IPS DF 6.9 (cell line): Measurements from ENCODE around the gene LASP1.

Experiments
- DNase-seq: peaks from one replicate; pipeline ENCODE4 v3.0.0-alpha.2; 2013; ENCODE audit warnings: low read depth, low spot score
- H3K27ac ChIP-seq: one replicate; pipeline ENCODE4 v1.5.1; 2013; ENCODE audit warnings: low read length, control low read depth
- H3K27me3 ChIP-seq: 2 replicates; pipeline ENCODE4 v1.6.1; 2013; ENCODE audit warnings: mild to moderate bottlenecking, low read length; ENCODE audit not compliant: control insufficient read depth, insufficient read depth
- H3K36me3 ChIP-seq: 2 replicates; pipeline ENCODE4 v1.6.1; 2013; ENCODE audit warnings: low read length; ENCODE audit not compliant: control insufficient read depth, insufficient read depth
- H3K4me1 ChIP-seq: 2 replicates; pipeline ENCODE4 v1.6.1; 2013; ENCODE audit warnings: low read length; ENCODE audit not compliant: control insufficient read depth, insufficient read depth
- H3K4me3 ChIP-seq: 2 replicates; pipeline ENCODE4 v1.5.1; 2013; ENCODE audit warnings: mild to moderate bottlenecking, low read length
- H3K9me3 ChIP-seq: 2 replicates; pipeline ENCODE4 v1.6.1; 2013; ENCODE audit warnings: low read length, inconsistent platforms; ENCODE audit not compliant: control insufficient read depth, insufficient read depth
- WGBS: extraction: QIAGEN DNeasy Blood & Tissue Kit; methylation state at CpG from one replicate; pipeline ENCODE4 v1.1.7; 2013; ENCODE audit warnings: mixed read lengths, missing lambda C conversion rate; ENCODE audit not compliant: insufficient read length, insufficient coverage; 5-methylcytosine and 5-hydroxymethylcytosine counted together

LASP1 gene

DNA sequence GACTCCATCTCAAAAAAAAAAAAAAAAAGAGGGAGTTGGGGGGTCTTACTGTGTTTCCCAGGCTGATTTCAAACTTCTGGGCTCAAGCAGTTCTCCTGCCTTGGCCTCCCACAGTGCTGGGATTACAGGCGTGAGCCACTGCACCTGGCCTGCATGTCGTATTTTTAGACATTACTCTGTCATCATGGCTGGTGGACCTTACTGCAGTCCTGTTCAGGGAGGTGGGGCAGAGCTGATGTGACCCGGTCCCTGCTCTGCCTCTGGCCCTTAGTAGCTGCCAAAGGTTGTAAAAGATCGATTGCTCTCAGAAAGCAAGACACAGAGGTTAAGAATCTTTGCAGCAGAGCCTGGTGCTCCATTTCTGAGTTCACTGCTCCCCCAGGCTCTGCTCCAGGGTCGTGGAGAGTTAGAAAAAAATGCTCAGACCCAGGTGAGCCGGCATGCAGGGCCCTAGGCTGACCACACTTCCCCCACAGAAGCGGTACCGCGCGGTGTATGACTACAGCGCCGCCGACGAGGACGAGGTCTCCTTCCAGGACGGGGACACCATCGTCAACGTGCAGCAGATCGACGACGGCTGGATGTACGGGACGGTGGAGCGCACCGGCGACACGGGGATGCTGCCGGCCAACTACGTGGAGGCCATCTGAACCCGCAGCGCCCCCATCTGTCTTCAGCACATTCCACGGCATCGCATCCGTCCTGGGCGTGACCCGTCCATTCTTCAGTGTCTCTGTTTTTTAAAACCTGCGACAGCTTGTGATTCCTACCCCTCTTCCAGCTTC is 48.5 kb downstream of the LASP1 start:
- no peaks in the 10 kb centered on the region for H3K27me3 ChIP-seq
- no CpG with 5 or more reads among the region's 37 CpGs for WGBS
- H3K4me1 ChIP-seq, result 0 out of 2 replicates have a peak, but pooled peaks cover 2% of the 10 kb centered on the region
- no peak overlapping the region for H3K27ac ChIP-seq
- H3K36me3 ChIP-seq, result peaks cover 17% of the 10 kb centered on the region; the same call in 1 of the 2 replicates
- no peak for DNase-seq
- H3K4me3 ChIP-seq, result no peak overlapping the region
- H3K9me3 ChIP-seq, result no peaks in the 10 kb centered on the region

- H3K4me3 ChIP-seq, result no peak overlapping the region
- H3K9me3 ChIP-seq, result no peaks in the 10 kb centered on the region
- peaks cover 16% of the 10 kb centered on the region; the same call in 1 of the 2 replicates for H3K36me3 ChIP-seq
- no peaks in the 10 kb centered on the region for H3K27me3 ChIP-seq
- DNase-seq, result no peak
- H3K27ac ChIP-seq, result no peak overlapping the region
- no CpG with 5 or more reads among the region's 5 CpGs for WGBS
- H3K4me1 ChIP-seq, result 0 out of 2 replicates have a peak, but pooled peaks cover 2% of the 10 kb centered on the region
Observed at GRCh38 chr17:38918916-38919315, 49.1 kb downstream of the LASP1 start.

DNA sequence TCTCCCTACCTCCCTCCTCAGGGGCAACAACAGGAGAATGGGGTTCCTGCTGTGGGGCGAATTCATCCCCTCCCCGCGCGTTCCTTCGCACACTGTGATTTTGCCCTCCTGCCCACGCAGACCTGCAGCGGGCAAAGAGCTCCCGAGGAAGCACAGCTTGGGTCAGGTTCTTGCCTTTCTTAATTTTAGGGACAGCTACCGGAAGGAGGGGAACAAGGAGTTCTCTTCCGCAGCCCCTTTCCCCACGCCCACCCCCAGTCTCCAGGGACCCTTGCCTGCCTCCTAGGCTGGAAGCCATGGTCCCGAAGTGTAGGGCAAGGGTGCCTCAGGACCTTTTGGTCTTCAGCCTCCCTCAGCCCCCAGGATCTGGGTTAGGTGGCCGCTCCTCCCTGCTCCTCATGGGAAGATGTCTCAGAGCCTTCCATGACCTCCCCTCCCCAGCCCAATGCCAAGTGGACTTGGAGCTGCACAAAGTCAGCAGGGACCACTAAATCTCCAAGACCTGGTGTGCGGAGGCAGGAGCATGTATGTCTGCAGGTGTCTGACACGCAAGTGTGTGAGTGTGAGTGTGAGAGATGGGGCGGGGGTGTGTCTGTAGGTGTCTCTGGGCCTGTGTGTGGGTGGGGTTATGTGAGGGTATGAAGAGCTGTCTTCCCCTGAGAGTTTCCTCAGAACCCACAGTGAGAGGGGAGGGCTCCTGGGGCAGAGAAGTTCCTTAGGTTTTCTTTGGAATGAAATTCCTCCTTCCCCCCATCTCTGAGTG is 49.6 kb downstream of the LASP1 start:
- WGBS, result no CpG with 5 or more reads among the region's 16 CpGs
- Histone ChIP-seq H3K27ac (no peak overlapping the region), H3K36me3 (peaks cover 10% of the 10 kb centered on the region; the same call in 1 of the 2 replicates), H3K27me3 (no peaks in the 10 kb centered on the region), H3K4me3 (no peak overlapping the region), H3K4me1 (0 out of 2 replicates have a peak, but pooled peaks cover 2% of the 10 kb centered on the region), H3K9me3 (no peaks in the 10 kb centered on the region)
- DNase-seq, result no peak

DNA sequence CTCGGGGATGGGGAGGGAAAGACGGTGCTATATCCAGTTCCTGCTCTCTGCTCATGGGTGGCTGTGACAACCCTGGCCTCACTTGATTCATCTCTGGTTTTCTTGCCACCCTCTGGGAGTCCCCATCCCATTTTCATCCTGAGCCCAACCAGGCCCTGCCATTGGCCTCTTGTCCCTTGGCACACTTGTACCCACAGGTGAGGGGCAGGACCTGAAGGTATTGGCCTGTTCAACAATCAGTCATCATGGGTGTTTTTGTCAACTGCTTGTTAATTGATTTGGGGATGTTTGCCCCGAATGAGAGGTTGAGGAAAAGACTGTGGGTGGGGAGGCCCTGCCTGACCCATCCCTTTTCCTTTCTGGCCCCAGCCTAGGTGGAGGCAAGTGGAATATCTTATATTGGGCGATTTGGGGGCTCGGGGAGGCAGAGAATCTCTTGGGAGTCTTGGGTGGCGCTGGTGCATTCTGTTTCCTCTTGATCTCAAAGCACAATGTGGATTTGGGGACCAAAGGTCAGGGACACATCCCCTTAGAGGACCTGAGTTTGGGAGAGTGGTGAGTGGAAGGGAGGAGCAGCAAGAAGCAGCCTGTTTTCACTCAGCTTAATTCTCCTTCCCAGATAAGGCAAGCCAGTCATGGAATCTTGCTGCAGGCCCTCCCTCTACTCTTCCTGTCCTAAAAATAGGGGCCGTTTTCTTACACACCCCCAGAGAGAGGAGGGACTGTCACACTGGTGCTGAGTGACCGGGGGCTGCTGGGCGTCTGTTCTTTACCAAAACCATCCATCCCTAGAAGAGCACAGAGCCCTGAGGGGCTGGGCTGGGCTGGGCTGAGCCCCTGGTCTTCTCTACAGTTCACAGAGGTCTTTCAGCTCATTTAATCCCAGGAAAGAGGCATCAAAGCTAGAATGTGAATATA is 50.8 kb downstream of the LASP1 start:
- no CpG with 5 or more reads among the region's 9 CpGs for WGBS
- H3K36me3 ChIP-seq, result 0 out of 2 replicates have a peak, but pooled peaks cover 2% of the 10 kb centered on the region
- no peak overlapping the region for H3K4me3 ChIP-seq
- H3K27ac ChIP-seq, result no peak overlapping the region
- no peaks in the 10 kb centered on the region for H3K9me3 ChIP-seq
- no peak for DNase-seq
- H3K4me1 ChIP-seq, result 0 out of 2 replicates have a peak, but pooled peaks cover 2% of the 10 kb centered on the region
- no peaks in the 10 kb centered on the region for H3K27me3 ChIP-seq

DNA sequence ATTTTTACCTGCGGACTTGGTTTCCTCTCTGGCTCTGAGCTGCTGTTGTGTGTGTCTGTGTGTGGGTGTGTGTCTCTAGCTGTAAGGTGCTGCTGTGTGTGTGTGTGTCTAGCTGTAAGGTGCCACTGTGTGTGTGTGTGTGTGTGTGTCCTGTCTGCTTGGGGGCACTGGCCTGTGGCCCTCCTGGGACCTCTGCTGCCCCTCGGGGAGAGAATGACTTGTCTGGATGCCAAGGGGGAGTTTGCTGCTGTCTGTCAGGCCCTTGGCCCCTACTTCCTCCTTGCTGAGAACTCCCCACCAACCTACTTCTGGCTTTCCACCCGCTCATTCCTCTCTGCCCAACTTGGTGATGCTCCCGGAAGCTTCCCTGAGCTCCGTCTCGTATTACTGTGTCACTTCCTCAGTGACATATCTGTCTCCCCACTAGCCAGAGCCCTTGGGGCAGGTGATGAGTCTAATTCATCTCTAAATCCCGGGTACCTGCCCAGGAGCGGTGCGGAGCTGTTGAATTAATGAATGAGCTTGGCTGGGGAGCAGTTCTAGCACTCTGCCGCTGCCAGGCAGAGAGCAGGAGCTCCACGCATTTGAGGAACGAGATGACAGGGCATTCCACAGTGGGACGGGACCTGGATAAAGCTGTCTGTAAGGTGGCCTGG is 52.0 kb downstream of the LASP1 start:
- no peak for DNase-seq

DNA sequence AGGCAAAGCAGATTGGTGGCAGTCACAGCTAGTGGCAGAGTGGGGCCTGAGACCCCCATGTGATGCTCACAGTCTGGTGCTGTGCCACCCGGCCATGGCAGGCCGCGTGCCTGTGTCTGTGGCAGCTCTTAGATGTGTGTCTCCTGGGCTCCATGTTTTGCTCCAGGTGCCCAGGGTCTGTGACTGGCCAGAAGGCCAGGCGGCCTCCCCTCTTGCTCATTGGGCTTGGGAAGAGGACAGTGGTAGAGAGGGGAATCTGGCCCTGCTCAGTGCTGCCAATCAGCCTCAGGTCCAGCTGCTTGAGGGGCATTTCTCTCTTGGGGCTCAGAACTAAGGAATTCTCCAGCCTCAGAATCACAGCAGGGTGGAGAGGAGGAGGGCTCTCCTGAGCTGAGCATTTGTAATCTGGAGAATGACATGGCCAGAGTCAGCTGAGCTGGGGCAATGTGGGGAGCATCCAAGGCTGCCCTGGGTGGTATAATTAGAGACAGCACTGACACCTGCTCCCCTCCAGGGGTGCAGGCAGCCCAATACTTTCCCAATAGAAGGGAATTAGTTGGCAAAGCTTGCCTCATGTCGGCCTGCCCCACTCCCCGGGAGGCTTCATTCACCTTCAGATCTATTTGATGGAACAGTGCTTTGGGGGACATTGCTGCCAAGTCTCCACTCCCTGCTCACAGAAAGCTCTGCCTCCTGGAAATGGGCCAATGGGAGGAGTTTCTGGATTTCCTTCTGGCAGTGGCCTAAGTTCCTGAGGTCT is 52.9 kb downstream of the LASP1 start:
- Histone ChIP-seq H3K4me1 (0 out of 2 replicates have a peak, but pooled peaks cover 2% of the 10 kb centered on the region), H3K27ac (no peak overlapping the region), H3K27me3 (no peaks in the 10 kb centered on the region), H3K36me3 (0 out of 2 replicates have a peak, but pooled peaks cover 2% of the 10 kb centered on the region), H3K9me3 (no peaks in the 10 kb centered on the region), H3K4me3 (no peak overlapping the region)
- WGBS, result no CpG with 5 or more reads among the region's 6 CpGs
- no peak for DNase-seq

More for the DNA sequence above, 52.0 kb downstream of the LASP1 start:
- WGBS, result no CpG with 5 or more reads among the region's 13 CpGs
- Histone ChIP-seq H3K4me1 (0 out of 2 replicates have a peak, but pooled peaks cover 2% of the 10 kb centered on the region), H3K27me3 (no peaks in the 10 kb centered on the region), H3K9me3 (no peaks in the 10 kb centered on the region), H3K27ac (no peak overlapping the region), H3K4me3 (no peak overlapping the region), H3K36me3 (0 out of 2 replicates have a peak, but pooled peaks cover 2% of the 10 kb centered on the region)

DNA sequence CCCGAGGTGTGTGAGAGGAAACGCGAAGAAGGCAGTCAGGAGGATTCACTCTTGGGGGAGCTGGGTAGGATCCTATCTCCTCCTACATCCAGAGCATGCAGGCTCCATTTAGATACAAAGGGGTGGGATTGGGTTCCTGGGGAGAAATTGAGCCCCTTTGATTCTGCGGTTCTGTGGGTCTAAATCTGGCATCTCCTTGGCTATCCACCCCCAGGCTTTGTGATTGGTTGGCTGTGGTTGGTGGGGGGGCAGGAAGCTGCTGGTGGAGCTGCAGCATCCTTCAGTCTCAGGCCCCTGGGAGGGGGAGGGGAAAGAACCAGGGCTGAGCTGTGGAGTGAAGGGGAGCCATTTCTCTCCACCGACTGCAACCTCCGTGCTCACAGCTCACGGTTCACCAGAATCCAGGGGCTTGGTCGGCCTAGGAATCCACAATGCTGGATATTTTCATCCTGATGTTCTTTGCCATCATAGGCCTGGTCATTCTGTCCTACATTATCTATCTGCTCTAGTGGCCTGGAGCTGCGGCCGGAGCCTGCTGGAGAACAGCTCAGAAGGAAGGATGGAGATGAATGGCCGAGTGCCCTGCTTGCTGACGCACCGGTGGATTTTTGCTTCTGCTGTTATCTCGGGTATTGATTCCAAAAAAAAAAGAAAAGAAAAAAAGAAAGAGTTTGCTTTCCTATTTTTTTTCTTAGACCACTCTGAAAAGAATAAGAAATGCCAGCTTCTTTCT is 55.6 kb downstream of the LASP1 start, which contains the start of gene LASP1NB:
Gene LASP1NB, plus strand, starts transcription at position 352 of the 733 bp plus-strand sequence.
- 0 out of 2 replicates have a peak, but pooled peaks cover 2% of the 10 kb centered on the region for H3K4me1 ChIP-seq
- H3K27me3 ChIP-seq, result no peaks in the 10 kb centered on the region
- no peaks in the 10 kb centered on the region for H3K9me3 ChIP-seq
- H3K4me3 ChIP-seq, result no peak within 1 kb of the TSS
- no peaks in the 10 kb centered on the region for H3K36me3 ChIP-seq
- WGBS, result no CpG with 5 or more reads among the region's 14 CpGs
- H3K27ac ChIP-seq, result no peak within 1 kb of the TSS
- DNase-seq, result no peak

- H3K27me3 ChIP-seq, result no peaks in the 10 kb centered on the region
- H3K4me1 ChIP-seq, result 0 out of 2 replicates have a peak, but pooled peaks cover 2% of the 10 kb centered on the region
- no peaks in the 10 kb centered on the region for H3K9me3 ChIP-seq
- WGBS, result no CpG with 5 or more reads among the region's 2 CpGs
- H3K4me3 ChIP-seq, result no peak overlapping the region
- DNase-seq, result no peak
- no peak overlapping the region for H3K27ac ChIP-seq
- H3K36me3 ChIP-seq, result no peaks in the 10 kb centered on the region
Observed at GRCh38 chr17:38926293-38927070, 56.6 kb downstream of the LASP1 start.
